GM19238 (cell line): ENCODE measurements around the gene TBC1D14.
"Not testable (repeated sequence)": the region's sequence is repeated elsewhere in the genome, so short reads cannot be mapped to it uniquely, and the experiment has no call there.

Experiments
- DNase-seq: peaks from one replicate; pipeline ENCODE4 v3.0.0; 2011; ENCODE audit warnings: low spot score; ENCODE audit not compliant: insufficient read length

The TBC1D14 gene

GRCh38 chr4:6969826-6970800 is 60.5 kb downstream of the TBC1D14 start:
- DNase-seq = peak; percentile 49

GRCh38 chr4:6971536-6972374 is 62.1 kb downstream of the TBC1D14 start:
- no peak for DNase-seq

DNA sequence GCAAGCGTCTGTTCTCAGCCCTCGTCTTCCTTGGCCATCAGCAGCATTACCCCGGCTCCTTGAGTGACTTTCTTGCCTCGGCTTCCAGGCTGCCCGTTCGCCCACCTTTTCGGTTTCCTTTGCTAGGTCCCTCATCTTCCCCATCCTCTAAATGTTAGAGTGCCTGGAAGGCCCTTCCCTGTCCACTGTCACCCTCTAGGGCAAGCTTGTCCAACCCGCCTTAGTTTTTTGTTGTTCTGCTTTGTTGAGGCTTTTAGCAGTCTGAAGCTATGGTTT is 62.7 kb downstream of the TBC1D14 start:
- DNase-seq = no peak

DNA sequence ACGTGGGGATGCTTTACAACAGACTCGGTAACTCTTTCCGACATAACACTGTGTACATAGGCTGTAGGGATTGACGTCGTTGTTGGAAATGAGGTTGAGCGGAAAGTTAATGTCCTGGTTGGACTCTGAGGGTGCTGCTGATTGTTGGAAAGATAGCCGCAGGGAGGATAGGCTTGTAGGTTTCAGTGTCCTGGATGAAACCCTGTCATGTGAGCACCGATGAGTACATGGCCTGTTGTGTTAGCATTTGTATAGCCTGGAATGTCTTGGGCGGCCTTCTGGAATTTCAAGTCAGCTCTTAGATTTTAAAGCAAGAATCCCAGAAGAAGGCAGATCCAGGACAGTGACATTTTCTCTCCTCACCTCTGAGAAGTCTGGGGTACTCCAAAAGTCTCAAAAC is 63.3 kb downstream of the TBC1D14 start:
- no peak for DNase-seq

DNA sequence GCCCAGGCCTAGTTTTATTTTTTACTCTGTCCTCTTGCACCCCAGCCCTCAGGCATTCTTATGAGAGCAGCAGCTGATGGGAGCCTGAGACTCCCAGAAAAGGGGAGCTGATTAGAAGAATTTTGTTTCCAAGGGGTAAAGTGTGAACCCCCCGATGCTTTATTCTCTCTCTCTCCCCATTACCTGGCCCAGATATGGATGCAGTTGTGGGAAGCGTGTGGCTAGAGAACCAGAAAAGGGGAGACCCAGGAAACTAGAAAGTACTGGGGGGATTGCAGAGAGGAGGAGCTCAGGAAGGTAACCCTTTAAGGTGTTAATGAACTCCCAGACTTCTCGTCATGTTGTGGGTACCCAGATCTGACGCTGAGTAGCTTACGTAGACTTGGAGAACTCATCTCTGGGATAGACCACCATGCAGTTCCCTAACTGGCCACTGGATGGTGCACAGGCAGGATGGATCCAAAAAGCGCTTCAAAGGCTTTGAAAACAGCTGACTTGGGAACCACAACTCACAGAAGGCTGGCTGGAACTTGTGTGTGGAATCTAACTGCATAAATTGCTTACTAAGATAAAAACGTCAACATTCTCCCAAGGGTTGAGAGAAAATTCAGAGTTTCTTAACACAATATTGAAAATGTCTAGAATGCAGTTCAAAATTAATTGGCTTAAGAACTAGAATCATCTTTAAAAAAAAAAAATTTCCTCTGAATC is 64.7 kb downstream of the TBC1D14 start:
- DNase-seq = peak; percentile 68

- not testable (repeated sequence) for DNase-seq
These were observed 68.2 kb downstream of the TBC1D14 start for GRCh38 chr4:6977846-6978245.

GRCh38 chr4:6983544-6984142 is 74.0 kb downstream of the TBC1D14 start:
- DNase-seq = no peak

GRCh38 chr4:6984612-6985425 is 75.2 kb downstream of the TBC1D14 start:
- no peak for DNase-seq

- no peak for DNase-seq
These were observed 76.6 kb downstream of the TBC1D14 start for GRCh38 chr4:6986072-6986780.

DNA sequence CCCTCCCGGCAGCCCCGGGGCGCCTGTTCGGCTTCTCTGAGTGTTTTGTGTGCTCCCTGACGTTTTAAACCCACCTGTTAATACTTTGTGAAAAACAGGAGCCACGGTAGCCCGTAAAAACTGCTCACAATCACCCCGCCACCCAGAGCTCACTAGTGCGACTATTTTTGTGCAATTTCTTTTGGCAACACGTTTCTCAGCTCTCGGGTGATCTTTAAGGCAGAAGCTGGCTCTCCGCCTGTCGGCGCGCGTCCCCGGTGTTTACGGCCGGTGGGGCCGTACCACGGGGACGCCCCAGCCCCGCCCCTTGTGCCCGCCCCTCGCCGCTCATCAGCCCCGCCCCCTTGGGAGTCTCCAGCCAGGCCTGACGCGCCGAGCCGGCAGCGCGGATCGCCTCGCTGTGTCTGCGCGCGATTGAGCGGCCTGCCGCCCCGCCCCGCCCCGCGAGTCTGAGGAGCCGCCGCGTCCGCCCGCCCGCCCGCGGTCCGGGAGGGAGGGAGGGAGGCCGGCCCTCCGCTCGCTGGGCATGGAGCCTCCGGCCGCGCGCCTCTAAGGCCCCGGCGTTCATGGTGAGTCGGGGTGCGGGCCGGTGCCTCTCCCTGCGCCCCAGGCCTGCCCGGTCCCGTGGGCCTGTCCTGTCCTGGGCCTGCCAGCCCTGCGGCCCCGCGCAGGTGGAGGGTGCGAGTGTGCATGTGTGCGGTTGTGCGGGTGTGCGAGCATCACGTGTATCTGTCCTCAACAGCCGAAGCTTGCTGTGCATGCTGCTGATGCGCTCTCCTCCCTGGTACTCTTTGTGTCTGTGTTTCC is 77.4 kb downstream of the TBC1D14 start:
- peak; percentile 92 for DNase-seq

- no peak for DNase-seq
These were observed 77.9 kb downstream of the TBC1D14 start for GRCh38 chr4:6987588-6987961.

DNA sequence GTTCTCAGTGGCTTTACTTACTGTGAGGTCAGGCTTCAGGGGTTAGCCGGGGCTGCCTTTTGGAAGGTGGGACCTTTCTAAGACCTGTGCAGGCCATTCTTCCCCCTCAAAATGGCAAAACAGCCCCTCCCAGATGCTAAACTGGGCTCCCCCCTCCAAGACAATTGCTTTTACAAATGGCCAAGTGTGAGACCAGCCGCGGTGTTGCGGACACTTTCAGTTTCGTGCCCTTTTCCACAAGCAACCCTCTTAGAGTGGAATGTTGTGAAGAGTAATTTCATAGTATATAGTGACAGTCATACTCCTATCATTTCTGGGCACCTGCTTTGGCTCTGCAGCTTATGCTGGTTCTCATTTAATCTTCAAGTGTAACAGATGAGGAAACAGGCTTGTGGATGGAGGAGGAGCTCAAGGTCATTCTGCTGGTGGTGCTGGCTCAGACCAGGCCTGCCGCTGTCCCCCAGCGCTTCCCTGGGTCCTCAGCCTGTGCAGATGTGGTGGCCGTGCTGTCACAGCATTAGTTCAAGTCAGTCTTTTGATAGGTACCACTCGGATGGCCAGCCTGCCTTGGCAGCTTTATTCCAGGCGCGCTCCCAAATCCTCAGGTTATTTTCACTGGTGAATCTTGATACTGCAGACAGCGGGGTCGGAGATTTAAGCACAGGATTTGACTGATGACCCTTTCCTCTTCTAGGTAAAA is 78.5 kb downstream of the TBC1D14 start:
- no peak for DNase-seq

DNA sequence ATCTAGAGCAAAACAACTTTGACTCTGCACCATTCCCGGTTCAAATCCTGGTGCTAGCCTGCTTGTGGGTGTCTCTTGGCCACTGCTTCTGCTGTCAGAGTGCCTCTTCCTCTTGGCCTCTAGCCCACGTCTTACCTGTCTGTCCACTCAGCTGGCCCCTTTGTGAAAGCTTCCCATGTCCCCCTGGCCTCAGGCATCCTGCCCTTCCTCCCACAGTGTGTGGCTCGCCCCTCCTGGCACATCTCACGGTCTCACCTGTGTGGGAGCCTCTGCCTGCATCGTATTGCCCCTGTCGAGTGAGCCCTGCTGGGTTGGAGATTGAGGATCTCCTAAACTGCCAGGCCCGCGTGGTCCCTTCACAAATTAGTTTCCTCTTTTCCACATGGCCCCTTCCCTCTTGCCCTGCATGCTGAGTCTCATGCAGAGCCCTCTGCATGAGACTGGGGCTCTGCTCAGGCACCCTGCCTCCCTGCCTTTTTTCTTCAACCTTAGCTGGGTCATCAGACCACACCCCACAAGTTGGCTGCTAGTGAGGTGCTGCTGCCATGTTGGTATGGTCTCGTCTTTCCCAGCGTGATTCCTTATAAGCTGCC is 79.8 kb downstream of the TBC1D14 start:
- no peak for DNase-seq

DNA sequence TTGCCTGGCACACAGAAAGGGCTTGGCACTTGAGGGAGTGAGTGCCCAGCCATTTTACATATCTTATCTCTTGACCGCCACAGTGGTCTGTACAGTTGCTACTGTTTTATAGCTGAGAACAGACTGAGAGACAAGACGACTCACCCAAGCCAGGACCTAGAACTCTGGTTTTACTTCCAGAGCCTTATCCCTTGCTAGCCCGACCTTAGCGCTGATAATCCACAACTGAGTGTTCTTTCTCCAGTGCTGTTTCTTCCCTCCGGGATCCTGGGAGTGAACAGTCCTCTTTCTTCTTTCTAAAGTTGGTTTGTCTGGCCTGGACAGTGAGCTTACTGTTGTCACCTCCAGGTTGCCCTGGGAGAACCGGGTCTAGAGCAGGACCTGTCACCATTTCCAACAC is 81.0 kb downstream of the TBC1D14 start:
- DNase-seq = no peak

- DNase-seq = no peak
These were observed 81.6 kb downstream of the TBC1D14 start for GRCh38 chr4:6991249-6991648.

GRCh38 chr4:6991771-6992557 is 82.3 kb downstream of the TBC1D14 start:
- DNase-seq = no peak
